ENCODE data around the gene STOX2. TPM values are rescaled to one million over a fixed set of nuclear protein-coding genes. Genes with fewer than 3 reads are reported as not detected.

Gene STOX2
- total RNA-seq, 1 experiment from 2014 or later = 28.9 TPM

DNA sequence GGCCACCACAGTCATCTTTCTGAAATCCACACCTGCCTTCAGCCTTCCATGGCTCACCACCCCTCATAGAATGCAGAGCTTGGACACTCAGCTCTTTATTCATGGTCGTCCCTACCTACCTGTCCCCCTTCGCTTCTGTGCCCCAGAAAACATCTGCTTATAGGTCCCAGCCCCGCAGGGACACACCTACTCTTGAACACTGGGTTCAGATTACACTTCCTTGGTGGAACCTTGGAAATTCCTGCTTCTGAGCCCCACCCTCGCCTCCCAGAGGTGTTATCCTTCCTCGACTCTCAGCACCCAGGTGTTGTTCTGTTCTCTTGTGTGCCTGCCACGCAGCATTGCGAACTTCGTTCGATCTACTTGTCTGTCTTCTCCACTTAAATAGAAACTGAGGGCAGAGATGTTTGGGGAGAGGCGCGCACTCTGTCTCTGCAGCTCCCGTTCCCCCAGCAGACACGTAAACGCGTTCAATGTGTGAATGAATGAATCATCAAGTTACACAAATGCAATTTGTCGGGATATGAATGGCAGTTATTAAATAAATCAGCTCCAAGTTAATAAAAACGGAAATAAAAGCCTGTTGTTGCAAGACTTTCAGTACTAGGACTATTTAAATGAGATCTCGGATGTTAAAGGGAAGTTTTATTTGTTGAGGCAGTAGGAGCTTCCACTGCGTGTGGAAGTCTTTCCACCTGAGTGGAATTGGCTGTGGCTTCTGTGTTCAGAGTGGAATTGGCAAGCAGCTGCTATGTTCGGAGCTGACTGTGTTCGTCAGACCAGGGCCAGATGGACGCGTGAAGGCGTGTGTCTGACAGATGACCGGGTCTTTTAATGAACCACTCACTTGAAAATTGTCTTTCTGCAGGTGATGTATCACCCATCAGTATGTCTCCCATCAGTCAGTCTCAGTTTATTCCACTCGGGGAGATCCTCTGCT is 95.6 kb downstream of the STOX2 start:
- Histone ChIP-seq H3K27me3 (ENCODE audit: control insufficient read depth, insufficient read depth, low read length) (no peaks in the 10 kb centered on the region), H3K36me3 (replicated peaks; ENCODE audit: control insufficient read depth, insufficient read depth, low read length) (no peaks in the 10 kb centered on the region), H3K4me3 (ENCODE audit: insufficient read depth, low read depth, low read length) (no peak overlapping the region)
- DNase-seq = peak; percentile 47

DNA sequence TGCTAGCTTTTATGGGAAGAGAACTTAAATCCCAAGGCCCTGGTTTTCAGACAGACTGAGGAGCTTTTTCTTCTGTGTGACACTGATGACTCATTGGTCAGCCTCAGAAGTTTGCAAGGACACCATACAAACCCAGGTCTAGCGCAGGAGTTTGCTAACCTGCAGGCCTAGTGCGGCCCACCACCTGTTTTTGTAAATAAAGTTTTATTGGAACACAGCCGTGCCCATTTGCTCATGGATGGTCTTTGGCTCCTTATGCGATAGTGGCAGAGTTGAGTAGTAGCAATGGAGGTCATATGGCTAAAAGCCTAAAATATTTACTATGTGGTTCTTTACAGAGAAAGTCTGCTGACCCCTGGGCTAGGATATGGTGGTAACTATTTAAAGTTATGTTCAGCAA is 98.3 kb downstream of the STOX2 start:
- Histone ChIP-seq H3K4me3 (ENCODE audit: insufficient read depth, low read depth, low read length) (no peak overlapping the region), H3K27me3 (ENCODE audit: control insufficient read depth, insufficient read depth, low read length) (no peaks in the 10 kb centered on the region), H3K36me3 (replicated peaks; ENCODE audit: control insufficient read depth, insufficient read depth, low read length) (no peaks in the 10 kb centered on the region; the same call in 1 of the 2 replicates)
- DNase-seq = no peak

DNA sequence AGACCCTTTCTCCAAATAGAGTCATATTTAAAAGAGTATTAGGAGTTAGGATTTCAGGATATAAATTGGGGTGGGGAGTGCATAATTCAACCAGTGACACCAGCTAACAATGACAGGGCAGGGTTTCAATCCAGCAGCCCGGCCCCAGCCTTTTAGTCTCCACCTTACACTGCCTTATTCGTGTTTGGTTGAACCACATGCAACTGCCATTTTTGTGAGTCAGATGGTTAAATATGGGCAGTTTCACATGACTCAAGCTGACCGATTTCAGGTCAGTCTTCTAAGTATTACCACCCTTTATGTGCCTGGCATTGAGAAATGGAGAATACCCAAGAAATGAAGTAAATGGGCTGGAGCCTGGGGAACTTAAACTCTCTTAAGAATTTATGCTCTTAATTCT is 102.8 kb downstream of the STOX2 start:
- no peak overlapping the region for H3K4me3 ChIP-seq (ENCODE audit: insufficient read depth, low read depth, low read length)
- H3K36me3 ChIP-seq (replicated peaks; ENCODE audit: control insufficient read depth, insufficient read depth, low read length) = peaks cover 2% of the 10 kb centered on the region
- H3K27me3 ChIP-seq (ENCODE audit: control insufficient read depth, insufficient read depth, low read length) = no peaks in the 10 kb centered on the region
- no peak for DNase-seq

DNA sequence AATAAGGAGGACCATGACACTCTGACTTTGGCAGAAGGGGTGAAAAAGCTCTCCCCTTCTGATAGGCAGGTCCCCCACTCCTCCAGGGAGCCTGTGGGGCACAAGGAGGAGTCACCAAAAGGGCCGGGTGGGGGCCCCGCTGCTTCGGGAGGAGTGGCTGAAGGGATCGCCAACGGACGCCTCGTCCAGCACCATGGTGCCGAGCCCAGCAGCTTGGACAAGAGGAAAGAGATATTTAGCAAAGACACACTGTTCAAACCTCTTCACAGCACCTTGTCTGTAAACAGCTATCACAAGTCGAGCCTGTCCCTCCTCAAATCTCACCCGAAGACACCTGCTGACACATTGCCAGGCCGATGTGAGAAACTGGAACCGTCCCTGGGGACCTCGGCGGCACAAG is 105.6 kb downstream of the STOX2 start:
- DNase-seq = no peak

DNA sequence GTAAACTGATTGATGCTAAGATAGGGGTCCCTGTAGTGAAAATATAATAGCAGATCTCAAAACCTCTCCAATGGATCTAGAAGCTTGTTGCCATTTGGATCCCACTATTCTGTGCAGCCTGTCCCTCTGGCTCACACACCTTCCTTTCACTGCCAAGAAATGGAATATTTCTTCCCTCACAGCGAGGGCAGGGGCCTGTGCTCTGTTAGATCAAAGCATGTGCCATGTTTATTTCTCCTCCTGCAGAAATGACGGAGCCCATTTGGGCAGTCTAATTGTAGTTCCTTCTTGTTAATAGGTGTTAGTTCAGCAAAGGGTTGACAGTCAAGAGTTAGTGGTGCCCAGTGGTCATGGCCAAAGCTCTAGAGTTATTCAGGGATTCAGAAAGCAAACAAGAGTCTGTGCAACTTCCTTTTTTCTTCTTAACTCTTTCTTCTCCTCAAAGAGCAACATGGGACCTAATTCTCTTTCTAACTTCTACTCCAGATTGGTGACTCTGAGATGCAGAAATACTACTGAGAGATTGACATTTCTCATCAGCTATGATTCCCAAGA is 106.8 kb downstream of the STOX2 start:
- H3K4me3 ChIP-seq (ENCODE audit: insufficient read depth, low read depth, low read length) = no peak overlapping the region
- H3K36me3 ChIP-seq (replicated peaks; ENCODE audit: control insufficient read depth, insufficient read depth, low read length) = peaks cover 2% of the 10 kb centered on the region; the same call in 1 of the 2 replicates
- no peaks in the 10 kb centered on the region for H3K27me3 ChIP-seq (ENCODE audit: control insufficient read depth, insufficient read depth, low read length)
- DNase-seq = no peak

More for the DNA sequence above, 105.6 kb downstream of the STOX2 start:
- H3K27me3 ChIP-seq (ENCODE audit: control insufficient read depth, insufficient read depth, low read length) = no peaks in the 10 kb centered on the region
- H3K36me3 ChIP-seq (replicated peaks; ENCODE audit: control insufficient read depth, insufficient read depth, low read length) = peaks cover 2% of the 10 kb centered on the region
- H3K4me3 ChIP-seq (ENCODE audit: insufficient read depth, low read depth, low read length) = no peak overlapping the region

DNA sequence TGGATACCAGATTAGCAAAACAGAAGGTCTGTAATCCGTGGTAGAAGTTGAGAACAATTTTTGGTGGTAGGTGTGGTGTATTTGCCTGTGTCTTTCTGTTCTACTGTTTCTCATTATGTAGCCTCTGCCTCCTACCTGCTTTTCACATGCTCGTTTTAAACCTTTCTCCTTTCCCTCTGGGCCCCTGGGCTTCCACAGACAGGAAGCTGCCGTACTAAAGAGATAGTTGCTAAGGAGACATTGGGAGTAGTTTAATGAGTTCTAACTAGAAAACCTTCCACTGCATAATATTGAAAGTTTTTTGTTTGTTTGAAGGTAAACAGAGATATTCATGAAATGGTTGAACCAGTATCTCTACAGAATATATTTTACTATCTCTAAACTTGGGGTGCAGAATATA is 107.8 kb downstream of the STOX2 start:
- Histone ChIP-seq H3K27me3 (ENCODE audit: control insufficient read depth, insufficient read depth, low read length) (no peaks in the 10 kb centered on the region), H3K4me3 (ENCODE audit: insufficient read depth, low read depth, low read length) (no peak overlapping the region), H3K36me3 (replicated peaks; ENCODE audit: control insufficient read depth, insufficient read depth, low read length) (peaks cover 2% of the 10 kb centered on the region; the same call in 1 of the 2 replicates)
- DNase-seq = no peak

DNA sequence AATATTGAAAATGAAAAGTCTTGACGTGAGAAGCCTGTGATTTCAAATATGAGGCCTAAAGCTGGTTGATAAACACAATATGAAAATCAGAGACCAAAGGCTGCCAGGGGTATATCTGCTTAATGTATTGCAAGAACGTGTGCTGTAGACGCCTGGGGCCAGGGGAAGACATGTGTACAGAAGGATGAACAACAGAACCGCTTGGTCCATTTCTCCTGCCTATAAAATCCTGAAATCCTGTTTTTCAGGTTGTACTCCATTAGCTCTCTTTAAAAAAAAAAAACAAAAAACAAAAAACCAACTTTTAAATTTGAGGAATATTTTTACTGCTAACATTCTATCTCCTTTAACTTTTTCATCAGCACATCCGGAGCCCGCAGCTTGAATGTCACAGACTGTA is 109.2 kb downstream of the STOX2 start:
- peaks cover 2% of the 10 kb centered on the region; the same call in 1 of the 2 replicates for H3K36me3 ChIP-seq (replicated peaks; ENCODE audit: control insufficient read depth, insufficient read depth, low read length)
- H3K27me3 ChIP-seq (ENCODE audit: control insufficient read depth, insufficient read depth, low read length) = no peaks in the 10 kb centered on the region
- no peak for DNase-seq
- H3K4me3 ChIP-seq (ENCODE audit: insufficient read depth, low read depth, low read length) = no peak overlapping the region

DNA sequence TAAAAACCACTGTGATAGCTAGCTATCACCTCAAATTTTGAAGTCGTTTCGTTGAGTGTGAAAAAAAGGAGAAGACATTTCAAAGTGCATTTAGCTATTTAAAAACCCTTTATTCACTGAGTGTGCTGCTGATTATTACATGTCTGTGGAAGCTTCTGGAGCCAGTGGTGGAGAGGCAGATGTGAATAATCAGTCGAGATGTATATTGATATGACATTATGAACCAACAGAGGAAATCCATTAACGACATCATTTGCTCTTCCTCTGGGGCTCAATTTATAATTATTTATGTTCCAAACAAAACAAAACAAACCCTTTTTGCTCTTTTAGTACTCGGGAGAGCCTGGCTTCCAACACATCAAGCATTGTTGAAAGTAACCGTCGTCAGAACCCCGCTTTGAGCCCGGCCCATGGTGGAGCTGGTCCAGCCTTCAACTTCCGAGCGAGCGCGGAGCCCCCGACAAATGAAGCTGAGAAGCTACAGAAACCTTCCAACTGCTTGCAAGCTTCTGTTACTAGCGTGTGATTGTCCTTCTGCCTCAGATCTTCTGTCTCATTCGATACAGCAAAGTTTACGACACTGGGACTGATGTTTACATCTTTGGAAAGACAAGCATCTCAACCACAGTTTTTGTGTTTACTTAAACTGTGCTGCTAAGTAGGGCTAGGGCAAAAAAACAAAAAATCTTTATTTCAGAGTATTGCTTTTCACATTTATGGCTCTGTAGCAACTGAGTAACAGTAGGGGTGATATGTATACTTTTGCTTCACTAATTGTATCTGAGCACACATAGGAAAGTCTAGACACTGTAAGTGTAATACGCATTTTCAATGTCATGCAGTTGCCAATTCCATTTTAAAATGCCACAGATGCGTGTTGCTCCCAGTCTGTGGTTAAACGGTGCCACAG is 111.9 kb downstream of the STOX2 start:
- no peak for DNase-seq
- no peaks in the 10 kb centered on the region for H3K36me3 ChIP-seq (replicated peaks; ENCODE audit: control insufficient read depth, insufficient read depth, low read length)
- no peak overlapping the region for H3K4me3 ChIP-seq (ENCODE audit: insufficient read depth, low read depth, low read length)
- no peaks in the 10 kb centered on the region for H3K27me3 ChIP-seq (ENCODE audit: control insufficient read depth, insufficient read depth, low read length)

DNA sequence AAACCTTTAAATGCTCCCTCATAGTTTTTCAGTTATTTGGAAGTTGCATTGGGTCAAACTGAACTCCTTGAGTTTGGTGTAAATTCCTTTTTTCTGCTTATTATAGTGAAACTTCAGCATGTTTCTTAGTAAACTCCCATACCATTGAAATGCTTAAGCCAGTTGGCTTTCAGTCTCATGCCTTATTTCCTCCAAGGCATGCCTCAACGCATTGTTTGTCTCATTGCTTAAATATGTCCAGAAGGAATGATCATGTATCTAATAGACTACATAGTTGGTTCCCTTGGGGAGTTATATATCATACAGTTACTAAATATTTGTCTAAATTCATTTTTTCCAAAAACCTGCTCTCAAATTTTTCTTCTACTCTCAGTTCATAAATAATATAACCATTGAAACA is 114.0 kb downstream of the STOX2 start:
- no peak for DNase-seq
- Histone ChIP-seq H3K36me3 (replicated peaks; ENCODE audit: control insufficient read depth, insufficient read depth, low read length) (no peaks in the 10 kb centered on the region), H3K27me3 (ENCODE audit: control insufficient read depth, insufficient read depth, low read length) (no peaks in the 10 kb centered on the region), H3K4me3 (ENCODE audit: insufficient read depth, low read depth, low read length) (no peak overlapping the region)

DNA sequence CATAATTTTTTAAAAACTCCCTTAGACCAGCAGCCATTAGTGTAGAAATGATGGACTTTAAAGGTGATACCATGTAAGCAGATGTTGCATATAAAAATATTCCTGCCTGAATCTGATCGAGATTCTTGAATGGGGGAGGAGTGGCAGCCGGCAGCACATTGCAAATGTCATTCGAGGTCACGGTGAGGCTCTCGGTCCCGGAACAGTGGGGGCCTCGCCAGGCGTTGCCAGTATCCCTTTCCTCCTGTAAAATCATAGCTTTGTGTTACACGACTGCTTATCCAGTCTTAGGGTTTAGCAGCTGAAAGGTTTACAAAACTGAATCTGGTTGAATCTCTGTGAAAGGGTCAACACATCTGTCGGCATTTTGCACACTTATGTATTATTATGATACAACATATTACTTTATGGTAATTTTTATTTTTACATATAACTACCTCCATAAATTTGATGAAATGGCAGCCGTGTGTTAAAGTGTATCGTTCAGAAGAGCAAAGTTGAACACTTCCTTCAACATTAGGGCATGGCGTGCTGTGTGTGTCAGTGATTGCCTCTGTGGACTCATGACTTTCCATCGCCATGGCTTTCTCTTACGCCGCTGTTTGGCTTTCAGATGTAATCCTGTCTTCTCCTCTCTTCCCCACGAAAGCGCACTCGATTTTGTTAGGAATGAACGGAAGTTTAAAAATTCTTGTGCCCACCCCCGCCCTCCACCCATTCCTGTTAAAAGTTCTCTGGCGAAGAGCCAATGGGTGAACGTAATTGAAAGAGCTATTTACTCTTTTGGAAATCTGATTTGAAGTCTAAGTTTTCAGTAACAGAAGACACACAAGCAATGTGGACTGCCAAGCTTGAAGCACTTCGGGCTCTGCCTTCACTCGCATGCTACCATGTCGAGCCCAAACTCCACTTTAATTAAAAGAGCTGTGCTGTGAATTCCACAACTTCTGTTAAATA is 114.8 kb downstream of the STOX2 start:
- Histone ChIP-seq H3K4me3 (ENCODE audit: insufficient read depth, low read depth, low read length) (no peak overlapping the region), H3K36me3 (replicated peaks; ENCODE audit: control insufficient read depth, insufficient read depth, low read length) (no peaks in the 10 kb centered on the region), H3K27me3 (ENCODE audit: control insufficient read depth, insufficient read depth, low read length) (no peaks in the 10 kb centered on the region)
- no peak for DNase-seq

DNA sequence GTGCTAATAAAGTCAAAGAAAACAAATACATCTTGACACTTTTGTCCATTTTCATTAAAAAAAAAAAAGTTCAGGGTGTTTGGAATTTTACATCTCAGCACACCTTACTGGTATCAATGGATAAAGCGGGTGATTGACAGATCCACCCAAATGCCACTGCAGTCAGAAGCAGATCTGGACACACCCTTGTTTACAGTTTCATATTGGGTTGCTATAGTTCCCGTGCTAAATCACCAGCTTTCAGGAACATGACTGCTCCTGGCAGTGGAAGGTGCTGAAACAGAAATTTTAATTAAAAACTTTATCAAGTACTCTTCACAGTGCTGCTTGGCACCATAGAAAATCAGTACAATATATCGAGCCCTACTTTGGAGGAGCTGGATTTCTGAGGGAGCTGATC is 116.3 kb downstream of the STOX2 start:
- Histone ChIP-seq H3K27me3 (ENCODE audit: control insufficient read depth, insufficient read depth, low read length) (no peaks in the 10 kb centered on the region), H3K36me3 (replicated peaks; ENCODE audit: control insufficient read depth, insufficient read depth, low read length) (no peaks in the 10 kb centered on the region), H3K4me3 (ENCODE audit: insufficient read depth, low read depth, low read length) (no peak overlapping the region)
- DNase-seq = no peak

DNA sequence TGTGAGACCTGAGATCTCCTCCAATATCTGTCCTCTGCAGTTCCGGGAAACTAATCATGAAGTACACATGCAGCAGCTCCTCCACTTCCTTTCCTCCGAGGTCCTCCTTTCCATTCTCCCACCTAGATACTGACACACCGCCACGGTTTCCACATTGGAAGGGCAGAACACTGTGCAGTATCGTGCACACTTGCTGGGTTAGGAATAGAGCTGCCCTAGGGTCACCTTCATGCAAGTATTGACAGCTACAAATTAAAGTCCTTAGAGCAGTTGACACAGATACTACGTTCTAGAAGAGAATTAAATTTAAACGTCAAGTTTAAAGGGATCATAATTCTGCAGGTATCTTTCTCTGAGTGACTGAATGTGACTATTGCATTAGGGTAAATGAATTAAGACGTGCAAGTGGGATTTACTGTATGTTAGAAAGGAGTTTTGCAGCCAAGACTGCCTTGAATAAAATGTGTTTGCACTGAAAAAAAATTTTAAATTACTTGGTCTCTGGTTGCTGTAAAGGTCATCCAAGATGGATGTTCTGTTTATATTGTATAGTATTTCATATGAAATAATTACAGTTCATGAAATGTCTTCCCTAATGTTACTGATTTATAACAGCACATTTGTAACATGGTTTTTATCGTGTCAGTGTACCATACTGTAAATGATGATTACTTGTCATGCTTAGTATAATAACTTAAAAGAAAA is 117.7 kb downstream of the STOX2 start:
- no peak overlapping the region for H3K4me3 ChIP-seq (ENCODE audit: insufficient read depth, low read depth, low read length)
- DNase-seq = no peak
- H3K36me3 ChIP-seq (replicated peaks; ENCODE audit: control insufficient read depth, insufficient read depth, low read length) = no peaks in the 10 kb centered on the region
- no peaks in the 10 kb centered on the region for H3K27me3 ChIP-seq (ENCODE audit: control insufficient read depth, insufficient read depth, low read length)

DNA sequence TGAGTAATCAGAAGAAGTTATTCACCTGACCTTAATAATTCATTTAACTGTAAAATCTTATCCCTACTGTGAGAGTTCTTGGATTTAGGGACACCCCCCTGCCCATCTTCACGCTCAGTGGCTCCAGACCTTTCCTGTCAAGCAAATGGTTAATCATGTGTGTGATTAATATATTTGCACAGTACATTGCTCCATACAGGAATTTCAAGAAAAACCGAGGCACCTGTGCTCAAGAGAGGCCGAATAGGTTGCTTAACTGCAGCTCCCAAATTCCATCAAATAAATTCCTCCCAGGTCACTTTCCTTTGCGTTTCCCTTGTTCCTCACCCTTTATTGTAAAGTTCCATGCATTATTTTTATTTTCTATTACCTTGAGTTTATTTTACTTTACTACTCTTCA is 119.5 kb downstream of the STOX2 start:
- no peak for DNase-seq
- Histone ChIP-seq H3K36me3 (replicated peaks; ENCODE audit: control insufficient read depth, insufficient read depth, low read length) (no peaks in the 10 kb centered on the region), H3K27me3 (ENCODE audit: control insufficient read depth, insufficient read depth, low read length) (no peaks in the 10 kb centered on the region), H3K4me3 (ENCODE audit: insufficient read depth, low read depth, low read length) (no peak overlapping the region)

Measured in H7 (cell line).